ENCODE results near the gene EIF2B2. TPM values are rescaled to one million over a fixed set of nuclear protein-coding genes. Genes with fewer than 3 reads are reported as not detected.

The EIF2B2 gene
- total and polyA plus RNA-seq, 2 of the 13 experiments (the other 11 are each of a cell fraction or from before 2014, with no cell fraction given), result 54.4 to 78.6 TPM

GRCh38 chr14:75050852-75051555 lies 48.3 kb downstream of the EIF2B2 start, which contains the start of gene MLH3 (continued):
- no peak for TF ChIP-seq ZNF75D (CRISPR knock-in tag; IDR thresholded peaks at IDR 0.05; ENCODE audit: borderline replicate concordance)
- no peak for TF ChIP-seq ZNF670 (CRISPR knock-in tag; IDR thresholded peaks at IDR 0.05; ENCODE audit: borderline replicate concordance)
- TF ChIP-seq ZNF33A (CRISPR knock-in tag; IDR thresholded peaks at IDR 0.05; ENCODE audit: borderline replicate concordance), result no peak
- TF ChIP-seq ZNF597 (CRISPR knock-in tag; IDR thresholded peaks at IDR 0.05), result no peak
- no peak for TF ChIP-seq ZNF546 (CRISPR knock-in tag; conservative IDR thresholded peaks at IDR 0.05)
- TF ChIP-seq ZNF775 (CRISPR knock-in tag; IDR thresholded peaks at IDR 0.05; ENCODE audit: borderline replicate concordance), result no peak
- TF ChIP-seq NFIC (IDR thresholded peaks at IDR 0.05; ENCODE audit: low read length), result no peak
- TF ChIP-seq LRRFIP1 (CRISPR knock-in tag; conservative IDR thresholded peaks at IDR 0.05), result no peak
- no peak for TF ChIP-seq PHB2 (IDR thresholded peaks at IDR 0.05; ENCODE audit: partially characterized antibody)
- TF ChIP-seq ZNF10 (CRISPR knock-in tag; IDR thresholded peaks at IDR 0.05; ENCODE audit: borderline replicate concordance, low read depth), result no peak
- no peak for TF ChIP-seq NR2F6 (IDR thresholded peaks at IDR 0.05)
- 0 out of 2 replicates have a peak, but pooled peaks have one; percentile 20 for TF ChIP-seq NR2F6 (CRISPR knock-in tag; IDR thresholded peaks at IDR 0.05)
- no peak for TF ChIP-seq CENPBD1 (CRISPR knock-in tag; IDR thresholded peaks at IDR 0.05; ENCODE audit: borderline replicate concordance, low read depth)
- TF ChIP-seq HIC2 (CRISPR knock-in tag; IDR thresholded peaks at IDR 0.05; ENCODE audit: low read depth), result peak; percentile 53; the same call in 1 of the 2 replicates
- no peak for TF ChIP-seq ZNF326 (CRISPR knock-in tag; IDR thresholded peaks at IDR 0.05; ENCODE audit: borderline replicate concordance)
- TF ChIP-seq ZNF329 (CRISPR knock-in tag; IDR thresholded peaks at IDR 0.05; ENCODE audit: low read depth), result no peak; the same call in 1 of the 2 replicates
- TF ChIP-seq CCDC6 (CRISPR knock-in tag; IDR thresholded peaks at IDR 0.05), result no peak
- TF ChIP-seq ZNF572 (CRISPR knock-in tag; IDR thresholded peaks at IDR 0.05), result no peak
- no peak for TF ChIP-seq THRA (CRISPR knock-in tag; IDR thresholded peaks at IDR 0.05; ENCODE audit: borderline replicate concordance)
- TF ChIP-seq BORCS8-MEF2B (CRISPR knock-in tag; IDR thresholded peaks at IDR 0.05), result no peak; the same call in none of the 2 replicates
- TF ChIP-seq ZNF451 (CRISPR knock-in tag; IDR thresholded peaks at IDR 0.05), result 0 out of 2 replicates have a peak, but pooled peaks have one; percentile 46

All from HepG2 (cell line).